HepG2 (cell line): Measurements from ENCODE around the gene TMEM86B. TPM values are rescaled to one million over a fixed set of nuclear protein-coding genes. Genes with fewer than 3 reads are reported as not detected.

Source experiments
- CBX2 ChIP-seq, 2 experiments: fragments of 200-600 bp in 1 of 2; sonication (generic); formaldehyde crosslinking in 1 of 2; IDR thresholded peaks; 2 replicates each; pipeline versions ENCODE4 v1.7.0 to v1.8.1; 2018 to 2022; ENCODE audit warnings: low read depth in 2 of 2, low read length in 1 of 2, mild to moderate bottlenecking in 1 of 2, missing genetic modification reagents in 1 of 2
- GATAD2A ChIP-seq: IDR thresholded peaks from 2 replicates; pipeline ENCODE4 v1.6.1; 2016
- GZF1 ChIP-seq: sonication (generic); formaldehyde crosslinking; IDR thresholded peaks from 2 replicates; pipeline ENCODE4 v1.5.1; 2020; ENCODE audit warnings: mild to moderate bottlenecking, missing genetic modification reagents
- HMGXB4 ChIP-seq, 2 experiments: sonication (generic) in 1 of 2; formaldehyde crosslinking in 1 of 2; IDR thresholded peaks; 2 replicates each; pipeline versions ENCODE4 v1.4.0 to v1.6.1; 2018 to 2020; ENCODE audit warnings: missing genetic modification reagents in 2 of 2, borderline replicate concordance in 1 of 2, low read depth in 1 of 2, mild to moderate bottlenecking in 1 of 2, missing biosample characterization in 1 of 2
- IRF9 ChIP-seq: sonication (generic); formaldehyde crosslinking; IDR thresholded peaks from 2 replicates; pipeline ENCODE4 v1.8.0; 2022; ENCODE audit warnings: missing genetic modification reagents, mild to moderate bottlenecking, borderline replicate concordance
- MIER3 ChIP-seq: IDR thresholded peaks from 2 replicates; pipeline ENCODE4 v1.6.1; 2016; ENCODE audit warnings: missing compliant biosample characterization, borderline replicate concordance
- POGK ChIP-seq: sonication (generic); formaldehyde crosslinking; conservative IDR thresholded peaks from 2 replicates; pipeline ENCODE4 v1.8.0; 2022; ENCODE audit warnings: mild to moderate bottlenecking, moderate library complexity, missing genetic modification reagents
- PRDM4 ChIP-seq: sonication (generic); formaldehyde crosslinking; IDR thresholded peaks from 2 replicates; pipeline ENCODE4 v1.9.0; 2021; ENCODE audit warnings: missing genetic modification reagents, borderline replicate concordance
- SMARCC2 ChIP-seq: fragments of 450-650 bp; IDR thresholded peaks from 2 replicates; pipeline ENCODE4 v1.6.1; 2017; ENCODE audit warnings: antibody characterized with exemption, mild to moderate bottlenecking
- SOX5 ChIP-seq: IDR thresholded peaks from 2 replicates; pipeline ENCODE4 v1.6.1; 2016; ENCODE audit warnings: borderline replicate concordance
- TERF1 ChIP-seq: sonication (generic); formaldehyde crosslinking; IDR thresholded peaks from 2 replicates; pipeline ENCODE4 v1.8.0; 2022; ENCODE audit warnings: mild to moderate bottlenecking, missing genetic modification reagents, moderate library complexity
- YEATS2 ChIP-seq: sonication (generic); formaldehyde crosslinking; IDR thresholded peaks from 2 replicates; pipeline ENCODE4 v1.4.0; 2020; ENCODE audit warnings: missing genetic modification reagents, borderline replicate concordance
- ZFP41 ChIP-seq: sonication (generic); formaldehyde crosslinking; IDR thresholded peaks from 2 replicates; pipeline ENCODE4 v1.4.0; 2020; ENCODE audit warnings: mild to moderate bottlenecking, missing genetic modification reagents, borderline replicate concordance
- ZNF121 ChIP-seq: sonication (generic); formaldehyde crosslinking; IDR thresholded peaks from 2 replicates; pipeline ENCODE4 v1.5.0; 2020; ENCODE audit warnings: mild to moderate bottlenecking, missing genetic modification reagents
- ZNF234 ChIP-seq: sonication (generic); formaldehyde crosslinking; conservative IDR thresholded peaks from 2 replicates; pipeline ENCODE4 v1.5.1; 2020; ENCODE audit warnings: mild to moderate bottlenecking, missing genetic modification reagents
- ZNF256 ChIP-seq: sonication (generic); formaldehyde crosslinking; conservative IDR thresholded peaks from 2 replicates; pipeline ENCODE4 v1.4.0; 2020; ENCODE audit warnings: missing genetic modification reagents
- ZNF292 ChIP-seq: sonication (generic); formaldehyde crosslinking; IDR thresholded peaks from 2 replicates; pipeline ENCODE4 v1.8.1; 2022; ENCODE audit warnings: mild to moderate bottlenecking, low read depth, missing genetic modification reagents, borderline replicate concordance
- ZNF557 ChIP-seq: sonication (generic); formaldehyde crosslinking; IDR thresholded peaks from 2 replicates; pipeline ENCODE4 v1.4.0; 2020; ENCODE audit warnings: missing genetic modification reagents
- ZNF841 ChIP-seq: sonication (generic); formaldehyde crosslinking; IDR thresholded peaks from 2 replicates; pipeline ENCODE4 v1.8.1; 2023; ENCODE audit warnings: missing genetic modification reagents, borderline replicate concordance
- polyA plus RNA-seq, 8 experiments: library from polyadenylated mRNA; depleted of rRNA in 3 of 8; stranded (reverse) in 7 of 8; unstranded in 1 of 8; fragments of >200 nt; fragmentation: Illumina TruSeq in 4 of 8; extraction: Trizol in 4 of 8; gene quantifications; 2 replicates each; pipeline versions ENCODE4 v1.2.1 to v1.2.3, GENCODE V29; 2011 to 2016; ENCODE audit warnings: low read depth in 4 of 8, missing spikeins in 1 of 8, mixed read lengths in 1 of 8; ENCODE audit not compliant: insufficient read depth in 1 of 8
- total RNA-seq, 5 experiments: library from RNA; depleted of rRNA; stranded (reverse); fragments of >200 nt; fragmentation: Illumina TruSeq; extraction: Trizol; gene quantifications; 2 replicates each; pipeline ENCODE4 v1.2.3, GENCODE V29; 2016; ENCODE audit warnings: low read depth in 1 of 5

The TMEM86B gene
- total and polyA plus RNA-seq, 2 of the 13 experiments (the other 11 are each of a cell fraction or from before 2014, with no cell fraction given), result 7.7 to 9.6 TPM

- TF ChIP-seq ZNF234 (CRISPR knock-in tag) (peak; percentile 72), ZFP41 (CRISPR knock-in tag) (peak; percentile 67; the same call in 1 of the 2 replicates), SOX5 (peak; percentile 67), HMGXB4 (CRISPR knock-in tag; IDR thresholded peaks at IDR 0.05; ENCODE audit: borderline replicate concordance in 1 of 2, low read depth in 1 of 2) (peak; percentile 82 to 86), PRDM4 (CRISPR knock-in tag) (peak; percentile 92; the same call in 1 of the 2 replicates), SMARCC2 (no peak), ZNF557 (peak; percentile 96), IRF9 (CRISPR knock-in tag) (peak; percentile 71; the same call in 1 of the 2 replicates), POGK (CRISPR knock-in tag) (peak; percentile 74; the same call in 1 of the 2 replicates), TERF1 (CRISPR knock-in tag) (peak; percentile 78; the same call in 1 of the 2 replicates), CBX2 (IDR thresholded peaks at IDR 0.05; ENCODE audit: low read depth, low read length) (no peak), CBX2 (CRISPR knock-in tag; IDR thresholded peaks at IDR 0.05; ENCODE audit: low read depth) (no peak), MIER3 (CRISPR knock-in tag) (peak; percentile 88; the same call in 1 of the 2 replicates), ZNF256 (CRISPR knock-in tag) (peak; percentile 98), YEATS2 (CRISPR knock-in tag) (peak; percentile 66; the same call in 1 of the 2 replicates), ZNF292 (CRISPR knock-in tag) (peak; percentile 75; the same call in 1 of the 2 replicates), ZNF121 (peak; percentile 54), ZNF841 (CRISPR knock-in tag) (no peak), GATAD2A (CRISPR knock-in tag) (peak; percentile 89), GZF1 (CRISPR knock-in tag) (peak; percentile 73)
These were observed 11.9 kb downstream of the TMEM86B start (continued) for GRCh38 chr19:55216461-55217198.
